Measurements from ENCODE around the gene TTC32. TPM values are rescaled to one million over a fixed set of nuclear protein-coding genes. Genes with fewer than 3 reads are reported as not detected.
A peak's percentile ranks its signal among the peaks of the same experiment; 100 is the strongest.

Gene TTC32
- total RNA-seq, 4 donors from 2014 or later = 12.4 to 28.8 (median 13.7) TPM

GRCh38 chr2:19899985-19900930, 1.5 kb downstream of the TTC32 start:
- no peak for TF ChIP-seq POLR2A (IDR thresholded peaks at IDR 0.05)
- TF ChIP-seq, protein P1, sequence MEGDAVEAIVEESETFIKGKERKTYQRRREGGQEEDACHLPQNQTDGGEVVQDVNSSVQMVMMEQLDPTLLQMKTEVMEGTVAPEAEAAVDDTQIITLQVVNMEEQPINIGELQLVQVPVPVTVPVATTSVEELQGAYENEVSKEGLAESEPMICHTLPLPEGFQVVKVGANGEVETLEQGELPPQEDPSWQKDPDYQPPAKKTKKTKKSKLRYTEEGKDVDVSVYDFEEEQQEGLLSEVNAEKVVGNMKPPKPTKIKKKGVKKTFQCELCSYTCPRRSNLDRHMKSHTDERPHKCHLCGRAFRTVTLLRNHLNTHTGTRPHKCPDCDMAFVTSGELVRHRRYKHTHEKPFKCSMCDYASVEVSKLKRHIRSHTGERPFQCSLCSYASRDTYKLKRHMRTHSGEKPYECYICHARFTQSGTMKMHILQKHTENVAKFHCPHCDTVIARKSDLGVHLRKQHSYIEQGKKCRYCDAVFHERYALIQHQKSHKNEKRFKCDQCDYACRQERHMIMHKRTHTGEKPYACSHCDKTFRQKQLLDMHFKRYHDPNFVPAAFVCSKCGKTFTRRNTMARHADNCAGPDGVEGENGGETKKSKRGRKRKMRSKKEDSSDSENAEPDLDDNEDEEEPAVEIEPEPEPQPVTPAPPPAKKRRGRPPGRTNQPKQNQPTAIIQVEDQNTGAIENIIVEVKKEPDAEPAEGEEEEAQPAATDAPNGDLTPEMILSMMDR (IDR thresholded peaks at IDR 0.05) = no peak
- intact Hi-C loops (cut with DNase I) = no loop called here
- no peak for DNase-seq
- Histone ChIP-seq H3K27ac (peak overlapping the region in 1 of 3 donors; percentile 97), H3K9me3 (no peaks in the 10 kb centered on the region), H3K4me1 (peaks cover 23 to 32% of the 10 kb centered on the region in 2 donors), H3K27me3 (no peaks in the 10 kb centered on the region), H3K36me3 (no peaks in the 10 kb centered on the region), H3K4me3 (replicated peaks in 1 of 3) (peak overlapping the region in 2 of 3 donors; percentile 70 to 72)
- 34 to 40% methylated on average over 11 of the region's 11 CpGs for WGBS, 2 donors

DNA sequence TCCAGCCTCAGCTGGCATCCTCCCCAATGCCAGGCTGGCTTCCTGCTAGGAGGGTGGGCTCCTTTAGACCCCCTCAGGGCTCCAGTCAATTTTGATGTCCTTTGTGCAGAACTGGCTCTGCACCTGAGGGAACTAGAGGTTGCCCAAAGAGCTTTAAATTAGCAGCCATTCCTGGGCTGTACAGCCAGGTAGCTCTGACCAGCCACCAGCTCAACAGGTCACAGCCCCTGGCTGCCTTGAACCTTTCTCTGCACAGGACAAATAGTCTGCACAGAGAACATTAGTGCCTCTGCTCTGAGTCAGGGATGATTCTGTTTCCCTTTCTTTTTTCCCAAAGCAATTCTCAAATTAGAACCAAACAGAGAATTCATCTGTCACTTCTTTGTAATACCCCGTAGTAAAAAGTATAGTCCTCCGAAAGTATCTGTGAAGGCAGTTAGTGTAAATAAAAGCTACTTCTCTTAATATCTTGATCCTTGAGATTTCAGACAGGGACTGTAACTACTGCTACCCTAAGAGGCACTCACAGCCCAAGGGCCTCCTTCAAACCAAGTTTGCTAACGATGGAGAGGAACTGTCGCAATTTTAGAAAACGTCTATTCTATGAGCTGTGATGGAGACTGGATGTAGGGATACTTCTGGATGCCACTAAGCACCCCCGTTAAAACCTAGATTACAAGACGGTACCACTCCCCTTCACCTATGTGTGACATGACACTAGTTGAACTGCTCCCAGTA, 3.0 kb downstream of the TTC32 start:
- Histone ChIP-seq H3K36me3 (no peaks in the 10 kb centered on the region), H3K4me3 (replicated peaks in 1 of 3) (no peak overlapping the region), H3K4me1 (peaks cover 23 to 32% of the 10 kb centered on the region in 2 donors), H3K27me3 (no peaks in the 10 kb centered on the region), H3K9me3 (no peaks in the 10 kb centered on the region), H3K27ac (no peak overlapping the region)
- no peak for DNase-seq
- intact Hi-C loops (cut with DNase I) = no loop called here
- TF ChIP-seq POLR2A (IDR thresholded peaks at IDR 0.05) = no peak
- TF ChIP-seq, protein P1 (IDR thresholded peaks at IDR 0.05) = no peak
- WGBS, 2 donors = 58 to 66% methylated on average over 7 of the region's 7 CpGs

DNA sequence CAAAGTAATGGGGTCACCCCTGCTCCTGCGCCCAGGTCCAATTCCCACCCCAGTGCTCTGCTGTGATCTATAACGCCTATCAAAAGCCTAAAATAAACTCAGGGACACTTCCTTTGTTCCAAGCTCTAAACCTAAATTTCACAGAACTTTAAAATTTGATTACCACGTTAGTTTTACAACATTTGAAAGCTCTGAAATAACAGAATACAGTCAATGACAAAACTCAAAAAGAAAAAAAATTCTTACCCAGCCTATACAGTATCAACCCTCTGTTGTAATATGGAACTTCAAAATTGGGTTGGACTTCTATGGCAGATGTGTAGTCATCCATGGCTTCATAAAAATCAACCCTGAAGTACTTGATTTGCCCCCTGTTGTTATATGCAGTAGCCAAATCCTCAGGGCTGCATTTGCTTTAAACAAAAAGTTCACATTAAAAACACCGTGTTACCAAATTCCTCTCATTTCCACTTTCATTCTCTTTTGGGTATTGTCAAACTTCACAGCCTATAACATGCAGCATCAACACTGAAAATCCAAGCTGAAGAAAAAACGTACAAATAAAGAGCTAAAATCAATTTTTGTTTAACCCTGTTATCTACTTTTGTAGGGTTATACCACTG, 4.0 kb downstream of the TTC32 start:
- no peak for TF ChIP-seq POLR2A (IDR thresholded peaks at IDR 0.05)
- TF ChIP-seq, protein P1 (IDR thresholded peaks at IDR 0.05) = no peak
- Histone ChIP-seq H3K27ac (no peak overlapping the region), H3K27me3 (no peaks in the 10 kb centered on the region), H3K9me3 (no peaks in the 10 kb centered on the region), H3K4me1 (peaks cover 23 to 32% of the 10 kb centered on the region in 2 donors), H3K36me3 (no peaks in the 10 kb centered on the region), H3K4me3 (replicated peaks in 1 of 3) (no peak overlapping the region)
- 71 to 78% methylated on average over 5 of the region's 5 CpGs for WGBS, 2 donors
- DNase-seq = no peak
- intact Hi-C loops (cut with DNase I) = no loop called here

DNA sequence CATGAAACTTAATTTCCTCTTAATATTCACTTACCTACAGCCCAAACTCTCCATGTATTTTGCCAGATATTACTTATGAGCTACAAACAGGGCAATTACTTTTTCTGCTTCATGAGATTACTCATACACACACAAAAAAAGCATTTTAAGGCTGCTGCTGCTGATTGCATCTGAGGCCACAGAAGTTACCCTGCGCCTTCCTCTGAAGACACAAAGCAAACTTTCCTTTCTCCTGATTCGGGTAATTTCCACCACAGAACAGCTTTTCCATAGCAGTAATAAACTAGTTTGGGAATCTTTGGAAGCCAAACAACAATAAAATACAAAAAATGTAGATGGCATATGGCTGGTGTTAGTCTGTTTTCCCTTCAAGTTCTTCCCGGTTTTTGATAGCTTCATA, 6.2 kb downstream of the TTC32 start:
- no peak for DNase-seq
- no peaks in the 10 kb centered on the region for H3K27me3 ChIP-seq
- H3K27ac ChIP-seq = no peak overlapping the region
- intact Hi-C loops (cut with DNase I) = no loop called here
- H3K36me3 ChIP-seq = no peaks in the 10 kb centered on the region
- H3K9me3 ChIP-seq = no peaks in the 10 kb centered on the region
- H3K4me3 ChIP-seq (replicated peaks in 1 of 3) = no peak overlapping the region
- TF ChIP-seq, protein P1 (IDR thresholded peaks at IDR 0.05) = no peak
- no peak for TF ChIP-seq POLR2A (IDR thresholded peaks at IDR 0.05)
- peaks cover 20 to 31% of the 10 kb centered on the region in 2 donors for H3K4me1 ChIP-seq
- WGBS, 2 donors = 79 to 90% methylated on average over 3 of the region's 3 CpGs

Data from thyroid gland (tissue), 4 donors.